Superior temporal gyrus (tissue), 1 donor: ENCODE results near the gene HBEGF.
A peak's percentile ranks its signal among the peaks of the same experiment; 100 is the strongest.

ENCODE experiments used
- DNase-seq: peaks from one replicate; pipeline ENCODE4 v3.0.0-alpha.2; 2016; ENCODE audit errors: extremely low spot score

HBEGF gene, protein sequence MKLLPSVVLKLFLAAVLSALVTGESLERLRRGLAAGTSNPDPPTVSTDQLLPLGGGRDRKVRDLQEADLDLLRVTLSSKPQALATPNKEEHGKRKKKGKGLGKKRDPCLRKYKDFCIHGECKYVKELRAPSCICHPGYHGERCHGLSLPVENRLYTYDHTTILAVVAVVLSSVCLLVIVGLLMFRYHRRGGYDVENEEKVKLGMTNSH

DNA sequence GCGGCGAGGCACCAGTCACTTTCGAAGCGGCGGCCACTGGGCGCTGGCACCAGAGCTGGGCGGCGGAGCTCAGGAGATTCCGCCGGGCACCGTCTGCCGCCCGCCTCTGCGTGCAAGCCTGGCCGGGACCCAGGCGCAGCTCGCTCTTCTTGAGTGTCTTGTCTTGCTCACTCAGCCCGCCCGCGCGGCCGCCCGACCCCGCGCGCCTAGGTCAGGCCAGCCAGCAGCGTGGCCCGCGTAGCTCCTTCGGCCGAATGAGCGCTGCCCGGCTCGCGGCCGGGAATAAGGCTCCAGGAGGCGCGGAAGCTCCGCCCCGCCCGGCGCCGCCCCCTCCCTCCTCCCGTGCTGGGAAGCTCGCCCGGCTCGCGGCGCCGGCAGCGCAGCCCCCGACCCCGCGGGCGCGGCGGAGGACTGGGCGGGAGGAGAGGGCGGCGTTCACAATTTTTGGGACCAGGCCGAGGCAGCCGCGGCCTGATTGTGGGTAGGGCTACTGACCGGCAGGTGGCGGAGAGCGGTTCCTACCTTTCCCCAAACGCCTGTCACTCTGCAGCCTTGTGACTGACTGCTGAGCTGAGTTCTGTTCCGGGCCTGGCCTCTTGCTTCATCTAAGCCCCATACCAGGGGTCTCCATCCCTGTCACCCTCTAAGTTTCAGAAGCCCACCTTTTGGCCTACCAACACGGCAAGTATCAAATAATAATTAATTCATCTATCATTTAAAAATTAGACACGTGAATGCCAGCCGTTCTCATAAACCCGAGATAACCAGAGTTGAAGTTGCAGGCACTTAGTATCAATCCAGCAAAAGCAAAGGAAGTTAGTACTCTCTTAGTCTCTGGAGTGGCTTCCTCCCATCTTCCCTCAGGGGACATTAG, at the start of gene HBEGF:
TSS of gene HBEGF (minus strand) at position 256 of the 874 bp plus-strand sequence. CDS start 275 bp downstream, outside the sequence.
- DNase-seq: peak; percentile 83

DNA sequence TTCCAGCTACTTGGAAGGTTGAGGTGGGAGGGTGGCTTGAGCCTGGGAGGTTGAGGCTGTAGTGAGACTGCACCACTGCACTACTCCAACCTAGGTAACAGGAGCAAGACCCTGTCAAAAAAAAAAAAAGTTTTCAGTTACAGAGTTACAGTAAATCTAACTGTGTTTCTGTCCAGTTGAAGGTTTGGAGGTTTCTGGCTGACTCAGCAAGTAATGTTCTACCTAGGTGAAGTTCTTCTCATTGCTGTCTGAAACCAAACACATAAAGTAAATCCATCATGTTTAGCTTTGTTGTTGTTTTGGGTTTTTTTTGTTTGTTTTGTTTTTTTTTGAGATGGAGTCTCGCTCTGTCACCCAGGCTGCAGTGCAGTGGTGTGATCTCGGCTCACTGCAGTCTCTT, 47.3 kb upstream of the HBEGF start:
- DNase-seq: no peak

DNA sequence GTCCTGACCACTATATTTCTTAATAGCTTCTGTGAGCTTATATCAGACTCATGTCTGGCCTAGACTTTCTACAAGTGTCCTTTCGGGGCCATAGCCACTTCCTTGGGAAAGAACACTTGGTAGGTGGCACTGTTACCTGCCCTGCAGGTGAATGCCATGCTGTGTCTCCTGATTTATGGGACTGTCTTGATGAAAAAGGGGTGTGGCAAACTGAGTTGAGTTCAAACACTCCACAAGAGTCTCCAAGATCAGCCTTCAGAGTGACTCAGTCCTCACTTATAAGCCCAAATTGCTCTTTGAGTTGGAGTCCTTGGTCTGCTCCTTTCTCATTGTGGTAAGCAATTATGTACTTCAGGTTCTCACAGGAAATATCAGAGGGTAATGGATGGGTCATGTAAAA, 45.3 kb upstream of the HBEGF start:
- no peak for DNase-seq

DNA sequence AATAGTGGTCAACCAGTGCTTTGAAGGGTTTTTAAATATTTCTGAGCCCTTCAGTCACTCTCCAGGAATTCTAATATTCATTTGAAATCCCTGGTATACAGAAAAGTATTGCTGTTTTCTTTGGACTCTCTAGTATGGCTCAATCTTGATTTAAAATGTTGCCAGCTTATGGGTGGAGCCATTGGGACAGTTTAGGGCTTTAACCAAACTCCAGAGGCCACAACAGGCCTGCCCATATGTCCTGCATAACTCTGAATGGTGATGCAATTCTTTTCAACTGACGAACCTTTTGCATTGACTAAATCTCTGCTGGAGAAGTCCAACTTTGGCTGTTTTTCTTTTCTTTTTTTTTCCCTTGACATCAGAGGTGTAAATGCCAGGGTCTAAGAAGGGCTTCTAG, 44.9 kb upstream of the HBEGF start:
- DNase-seq: no peak

DNA sequence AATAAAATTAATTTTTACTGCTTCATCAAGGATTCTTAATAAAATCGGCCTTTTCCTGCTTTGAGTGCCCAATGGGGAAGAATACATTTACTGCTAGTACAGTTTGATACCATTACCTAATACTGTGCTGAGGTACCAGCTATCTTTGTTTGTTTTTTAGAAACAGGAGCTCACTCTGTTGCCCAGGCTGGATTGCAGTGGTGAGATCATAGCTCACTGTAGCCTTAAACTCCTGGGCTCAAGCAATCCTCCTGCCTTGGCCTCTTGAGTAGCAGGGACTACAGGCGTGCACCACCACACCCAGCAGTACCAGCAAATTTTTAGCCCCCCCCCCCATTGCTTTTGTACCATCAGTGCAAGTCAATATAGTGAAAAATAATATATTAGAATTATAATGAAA, 41.6 kb upstream of the HBEGF start:
- DNase-seq: no peak

DNA sequence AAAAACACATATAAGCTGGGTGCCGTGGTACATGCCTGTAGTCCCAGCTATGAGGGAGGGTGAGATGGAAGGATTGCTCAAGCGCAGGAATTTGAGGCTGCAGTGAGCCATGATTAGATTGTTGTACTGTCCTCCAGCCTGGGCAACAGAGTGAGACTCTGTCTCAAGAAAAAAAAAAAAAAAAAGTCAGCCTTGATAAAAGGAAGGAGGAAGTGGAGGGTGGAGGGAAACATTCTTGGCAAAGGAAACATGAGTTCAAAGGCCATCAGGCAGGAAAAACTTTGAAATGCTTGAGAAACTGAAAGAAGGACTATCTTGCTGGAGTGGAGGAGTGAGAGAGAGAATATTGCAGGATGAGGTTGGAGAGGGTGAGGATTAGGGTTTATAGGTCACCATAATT, 36.9 kb upstream of the HBEGF start:
- DNase-seq: no peak

DNA sequence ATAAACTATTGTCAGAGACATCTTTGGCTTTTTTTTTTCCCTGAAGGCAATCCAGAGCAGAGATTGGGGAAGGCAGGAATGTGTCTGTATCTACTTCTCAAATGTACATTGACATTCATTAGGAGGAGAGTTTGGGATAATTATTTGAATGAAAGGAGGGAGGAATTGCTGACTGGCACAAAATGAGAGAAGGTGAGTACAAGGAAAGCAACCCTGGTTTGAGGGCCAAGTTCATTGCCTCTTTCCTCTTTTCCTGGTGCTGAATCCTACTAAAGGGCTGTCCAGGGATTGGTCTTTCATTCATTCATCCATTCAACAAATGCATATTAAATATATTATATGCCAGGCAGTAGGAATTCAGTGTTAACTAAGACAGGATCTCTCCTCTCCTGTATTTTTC, 36.5 kb upstream of the HBEGF start:
- no peak for DNase-seq

DNA sequence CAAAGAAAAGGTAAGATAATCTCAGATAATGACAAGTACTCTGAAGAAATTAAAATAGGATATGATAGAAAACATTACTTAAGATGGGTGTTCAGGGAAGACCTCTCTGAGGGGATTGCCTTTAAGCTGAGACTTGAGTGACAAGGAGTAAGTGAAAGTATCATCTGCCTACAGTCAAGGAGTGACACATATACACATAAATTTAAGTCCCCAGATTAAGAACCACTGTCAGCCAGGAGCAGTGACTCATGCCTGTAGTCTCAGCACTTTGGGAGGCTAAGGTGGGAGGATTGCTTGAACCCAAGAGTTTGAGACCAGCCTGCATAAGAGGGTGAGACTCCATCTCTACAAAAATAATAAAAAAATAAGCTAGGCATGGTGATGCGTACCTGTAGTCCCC, 35.6 kb upstream of the HBEGF start:
- no peak for DNase-seq

DNA sequence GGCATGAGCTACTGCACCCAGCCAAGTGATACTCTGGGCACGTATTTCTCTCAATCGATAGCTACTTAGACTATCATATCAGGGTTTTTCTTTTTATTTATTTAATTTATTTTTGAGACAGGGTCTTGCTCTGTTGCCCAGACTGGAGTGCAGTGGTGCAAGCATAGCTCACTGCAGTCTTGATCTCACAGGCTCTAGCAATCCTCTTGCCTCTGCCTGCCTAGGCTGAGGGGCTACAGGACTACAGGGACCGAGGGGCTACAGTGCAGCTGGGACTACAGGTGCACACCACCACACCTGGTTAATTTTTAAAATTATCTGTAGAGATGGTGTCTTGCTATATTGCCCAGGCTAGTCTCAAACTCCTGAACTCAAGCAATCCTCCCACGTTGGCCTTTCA, 34.9 kb upstream of the HBEGF start:
- no peak for DNase-seq

DNA sequence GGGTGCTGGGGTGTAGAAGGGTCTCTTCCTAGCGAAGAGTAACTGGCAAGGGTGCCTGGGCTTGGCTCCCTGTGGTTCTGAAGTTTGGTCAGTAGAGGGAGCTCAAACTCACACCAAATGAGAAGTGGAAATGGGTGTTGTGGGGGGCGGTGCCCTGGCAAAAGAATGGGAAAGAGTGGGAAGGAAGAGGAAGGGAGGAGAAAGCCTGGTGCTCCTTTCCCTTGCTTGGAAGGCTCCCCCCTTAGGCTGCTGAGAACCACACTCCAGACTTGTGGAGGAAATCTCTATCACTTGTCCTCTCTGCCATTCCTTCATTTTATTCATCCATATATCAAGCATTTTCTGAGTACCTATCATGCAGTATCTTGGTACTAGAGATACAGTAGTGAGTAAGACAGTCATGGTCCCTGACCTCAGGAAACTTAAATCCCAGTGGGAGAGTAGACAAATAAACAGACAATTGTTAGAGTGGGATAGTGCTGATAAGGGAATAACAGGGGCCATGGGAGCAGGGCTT, 26.6 kb upstream of the HBEGF start:
- peak; percentile 82 for DNase-seq

DNA sequence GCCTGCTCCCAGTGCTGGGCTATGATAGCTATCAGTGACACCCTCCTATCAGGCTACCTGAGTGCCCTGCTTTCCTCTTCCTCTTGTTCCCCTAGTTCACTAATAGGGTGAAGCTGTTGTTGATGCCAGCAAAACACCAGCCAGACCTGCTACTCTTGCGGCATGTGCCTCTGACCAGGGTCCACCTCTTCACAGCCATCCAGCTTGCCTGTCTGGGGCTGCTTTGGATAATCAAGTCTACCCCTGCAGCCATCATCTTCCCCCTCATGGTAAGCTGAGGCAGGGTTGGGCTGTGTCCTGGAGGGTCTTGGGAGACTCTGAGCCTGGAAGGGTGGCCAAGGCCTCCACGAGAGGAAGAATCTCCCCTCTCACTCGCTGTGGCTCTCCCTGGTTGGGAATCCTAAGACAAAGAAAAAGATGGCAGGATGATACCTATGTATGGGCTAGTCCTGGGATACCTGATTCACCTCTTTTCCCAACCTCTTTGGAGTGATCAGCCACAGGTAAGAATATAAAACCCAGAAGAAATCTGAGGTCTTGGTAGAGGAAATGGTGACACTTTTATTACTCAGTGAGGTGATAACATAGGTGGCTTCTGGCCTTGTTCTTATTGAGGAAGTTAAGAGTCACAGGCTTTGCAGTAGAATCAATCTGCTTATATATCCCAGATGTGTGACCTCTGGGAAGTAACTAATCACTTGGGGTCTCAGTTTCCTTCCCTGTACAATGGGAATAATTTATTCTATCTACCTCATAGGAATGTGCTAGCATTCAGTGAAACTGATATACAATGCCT, 25.2 kb upstream of the HBEGF start:
- DNase-seq: no peak

DNA sequence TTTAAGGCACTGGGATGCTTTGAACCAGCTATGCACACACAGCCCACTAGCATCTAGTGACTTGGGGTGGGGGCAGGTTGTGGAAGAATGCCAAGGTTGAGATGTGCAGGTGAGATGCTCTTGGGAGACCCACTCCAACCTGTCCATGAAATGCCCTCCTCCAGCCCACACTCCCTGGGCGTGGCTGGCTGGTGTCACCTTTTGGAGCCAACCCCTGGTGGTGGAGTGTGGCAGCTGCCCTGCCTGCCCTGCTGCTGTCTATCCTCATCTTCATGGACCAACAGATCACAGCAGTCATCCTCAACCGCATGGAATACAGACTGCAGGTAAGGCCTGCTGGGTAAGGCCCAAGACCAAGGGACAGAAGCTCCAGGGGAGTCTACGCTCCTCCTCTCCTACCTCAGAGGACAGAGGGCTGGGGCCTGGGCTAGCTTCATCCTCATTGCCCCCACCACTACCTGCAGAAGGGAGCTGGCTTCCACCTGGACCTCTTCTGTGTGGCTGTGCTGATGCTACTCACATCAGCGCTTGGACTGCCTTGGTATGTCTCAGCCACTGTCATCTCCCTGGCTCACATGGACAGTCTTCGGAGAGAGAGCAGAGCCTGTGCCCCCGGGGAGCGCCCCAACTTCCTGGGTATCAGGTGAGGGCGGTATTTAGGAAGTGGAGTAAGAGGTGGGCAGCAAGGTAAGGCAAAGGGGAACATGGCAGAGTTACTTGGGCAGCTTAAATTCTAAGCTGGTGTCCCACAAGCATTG, 21.0 kb upstream of the HBEGF start:
- DNase-seq: no peak

DNA sequence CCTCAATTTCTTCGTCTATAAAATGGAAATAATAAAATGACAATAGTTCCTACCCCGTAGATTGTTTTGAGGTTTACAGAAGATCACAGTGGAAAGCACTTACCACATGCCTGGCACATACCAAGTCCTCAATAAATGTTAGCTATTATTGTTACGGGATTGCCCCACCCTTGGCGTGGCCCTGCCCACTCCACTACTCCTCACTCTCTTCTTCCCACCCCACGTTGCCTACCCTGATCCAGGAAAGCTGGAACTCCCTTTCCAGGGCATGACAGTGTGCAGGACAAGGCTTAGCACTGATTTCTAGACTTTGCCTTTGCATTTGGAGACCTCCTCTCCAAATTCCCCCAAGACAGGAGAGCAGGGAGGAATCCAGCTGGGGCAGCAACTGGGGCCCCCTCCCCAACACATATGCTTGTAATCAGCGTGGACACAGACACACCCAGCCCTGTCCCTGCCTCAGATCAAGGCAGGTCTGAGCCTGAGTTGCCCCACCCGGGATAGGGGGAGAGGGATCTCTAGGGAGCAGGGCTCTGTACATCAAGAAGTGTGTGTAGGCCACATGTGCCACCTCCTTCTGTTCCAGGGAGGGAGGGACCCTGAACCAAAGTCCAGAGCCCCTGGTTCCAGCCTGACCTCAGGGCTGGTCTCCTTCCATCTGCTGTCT, 20.3 kb upstream of the HBEGF start:
- DNase-seq: no peak

DNA sequence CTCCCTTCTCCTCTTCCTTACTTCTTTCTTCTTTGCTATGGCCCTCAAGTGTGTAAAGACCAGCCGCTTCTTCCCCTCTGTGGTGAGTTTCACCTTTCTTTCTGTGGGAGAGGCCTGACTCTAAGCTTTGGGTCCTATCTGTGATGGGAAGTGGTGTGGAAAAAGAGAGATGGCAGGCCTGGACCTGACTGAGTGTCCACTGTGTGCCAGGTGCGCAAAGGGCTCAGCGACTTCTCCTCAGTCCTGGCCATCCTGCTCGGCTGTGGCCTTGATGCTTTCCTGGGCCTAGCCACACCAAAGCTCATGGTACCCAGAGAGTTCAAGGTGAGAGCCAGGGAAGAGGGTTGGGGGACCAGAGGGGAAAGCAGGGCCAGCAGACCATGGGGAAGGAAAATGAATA, 19.5 kb upstream of the HBEGF start:
- DNase-seq: no peak

DNA sequence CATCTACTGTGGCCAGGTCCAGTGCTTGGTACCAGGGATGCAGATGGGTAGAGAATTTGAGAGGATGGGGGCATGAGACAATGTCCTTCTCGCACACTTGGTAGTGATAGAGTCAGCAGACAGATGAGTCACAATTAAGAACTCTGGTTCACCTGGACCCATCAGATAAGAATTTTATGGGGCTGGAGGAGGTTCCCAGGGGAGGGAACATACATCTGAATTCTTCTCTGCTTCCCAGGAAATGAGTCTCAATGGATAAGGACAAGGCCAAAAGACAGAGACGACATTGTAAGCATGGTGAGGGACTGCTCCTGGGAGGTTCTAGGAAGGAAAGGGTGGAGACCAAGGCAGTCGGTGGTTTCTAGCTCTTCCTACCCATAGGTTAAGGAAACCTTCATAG, 18.9 kb upstream of the HBEGF start:
- DNase-seq: no peak

DNA sequence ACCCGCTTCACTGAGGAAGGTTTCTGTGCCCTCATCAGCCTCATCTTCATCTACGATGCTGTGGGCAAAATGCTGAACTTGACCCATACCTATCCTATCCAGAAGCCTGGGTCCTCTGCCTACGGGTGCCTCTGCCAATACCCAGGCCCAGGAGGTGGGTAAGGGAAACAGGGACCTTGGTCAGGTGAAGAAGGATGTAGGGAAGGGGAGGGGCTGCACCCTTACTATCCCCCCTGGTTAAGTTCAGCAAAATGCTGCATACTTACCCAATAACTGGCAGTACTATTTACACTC, 18.0 kb upstream of the HBEGF start:
- DNase-seq: no peak

DNA sequence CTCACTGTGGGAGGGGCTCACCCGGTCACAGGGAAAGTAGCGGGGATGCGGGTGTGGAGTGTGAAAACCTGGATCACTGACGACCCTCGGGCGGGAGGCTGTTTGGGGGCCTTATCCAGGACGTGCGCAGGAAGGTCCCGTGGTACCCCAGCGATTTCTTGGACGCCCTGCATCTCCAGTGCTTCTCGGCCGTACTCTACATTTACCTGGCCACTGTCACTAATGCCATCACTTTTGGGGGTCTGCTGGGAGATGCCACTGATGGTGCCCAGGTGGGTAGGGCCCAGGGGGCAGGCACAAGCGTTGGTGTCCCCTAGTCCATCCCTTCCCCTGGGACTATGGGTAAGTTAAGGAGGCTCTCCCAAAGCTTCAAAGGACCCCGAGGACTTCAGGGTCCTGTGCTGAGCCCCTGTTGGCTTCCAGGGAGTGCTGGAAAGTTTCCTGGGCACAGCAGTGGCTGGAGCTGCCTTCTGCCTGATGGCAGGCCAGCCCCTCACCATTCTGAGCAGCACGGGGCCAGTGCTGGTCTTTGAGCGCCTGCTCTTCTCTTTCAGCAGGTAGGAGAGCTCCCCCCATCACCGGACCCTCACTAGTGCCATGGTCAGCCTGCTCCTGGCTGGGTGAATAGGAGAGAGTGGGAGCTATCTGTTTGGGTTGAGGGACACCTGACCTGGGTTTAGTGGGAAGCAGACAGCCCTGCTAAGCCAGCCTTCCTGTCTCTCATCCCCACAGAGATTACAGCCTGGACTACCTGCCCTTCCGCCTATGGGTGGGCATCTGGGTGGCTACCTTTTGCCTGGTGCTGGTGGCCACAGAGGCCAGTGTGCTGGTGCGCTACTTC, 17.4 kb upstream of the HBEGF start:
- no peak for DNase-seq

DNA sequence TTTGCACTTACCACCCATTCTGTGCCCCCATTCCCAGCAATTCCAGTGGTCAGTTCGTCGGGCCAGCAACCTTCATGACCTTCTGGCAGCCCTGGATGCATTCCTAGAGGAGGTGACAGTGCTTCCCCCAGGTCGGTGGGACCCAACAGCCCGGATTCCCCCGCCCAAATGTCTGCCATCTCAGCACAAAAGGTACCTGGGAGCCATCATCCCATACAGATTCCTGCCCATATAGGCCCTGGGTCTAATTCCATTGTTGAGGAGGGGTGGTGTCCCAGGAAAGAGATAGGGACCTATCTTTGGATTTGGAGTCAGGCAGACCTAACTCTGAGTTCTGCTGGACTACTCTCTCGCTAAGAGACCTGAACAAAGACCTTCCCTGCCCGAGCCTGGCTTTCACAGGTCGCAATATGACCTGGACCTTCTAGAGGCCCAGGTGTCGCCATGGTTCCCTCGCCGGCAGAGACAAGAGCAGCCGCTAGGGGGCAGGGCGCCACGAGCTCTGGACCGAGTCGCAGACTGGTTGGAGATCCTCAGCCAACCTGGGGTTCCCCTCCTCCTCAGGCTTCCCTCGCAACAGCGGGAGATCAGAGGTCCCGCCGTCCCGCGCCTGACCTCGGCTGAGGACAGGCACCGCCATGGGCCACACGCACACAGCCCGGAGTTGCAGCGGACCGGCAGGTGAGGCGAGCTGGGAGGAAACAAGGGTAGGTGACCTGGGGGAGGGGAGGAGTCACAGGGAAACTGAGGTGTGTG, 16.6 kb upstream of the HBEGF start:
- DNase-seq: peak; percentile 80

DNA sequence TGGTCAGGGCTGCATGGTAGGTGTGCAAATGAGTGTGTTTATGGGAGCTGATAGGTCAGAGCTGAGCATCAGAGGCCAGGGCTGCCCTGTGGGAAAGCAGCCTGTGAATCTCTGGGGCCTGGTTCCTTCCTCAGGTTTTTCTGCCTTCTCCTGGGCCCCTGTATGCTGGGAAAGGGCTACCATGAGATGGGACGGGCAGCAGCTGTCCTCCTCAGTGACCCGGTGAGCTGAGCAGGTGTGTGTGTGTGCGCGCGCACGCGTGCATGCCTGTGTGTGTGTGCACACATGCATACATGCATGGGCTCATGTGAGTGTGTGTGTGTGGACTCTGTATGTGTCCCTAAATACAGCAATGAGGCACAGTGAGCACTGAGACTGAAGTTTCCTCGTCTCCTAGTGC, 15.9 kb upstream of the HBEGF start:
- no peak for DNase-seq

DNA sequence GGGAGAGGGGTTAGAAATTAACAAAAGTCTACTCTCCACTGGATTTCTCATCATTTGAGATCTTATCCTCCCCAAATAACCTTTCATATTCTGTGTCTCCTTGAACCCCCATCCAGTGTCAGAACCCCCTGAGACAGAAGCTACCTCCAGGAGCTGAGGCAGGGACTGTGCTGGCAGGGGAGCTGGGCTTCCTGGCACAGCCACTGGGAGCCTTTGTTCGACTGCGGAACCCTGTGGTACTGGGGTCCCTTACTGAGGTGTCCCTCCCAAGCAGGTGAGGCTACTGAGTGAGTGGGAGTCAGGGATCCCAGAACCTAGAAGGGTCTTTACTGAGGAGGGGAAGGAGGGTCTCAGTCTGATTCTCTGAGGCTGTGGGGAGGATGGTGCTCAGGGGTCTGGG, 15.5 kb upstream of the HBEGF start:
- no peak for DNase-seq
